Transverse colon (tissue), 4 donors: Measurements from ENCODE around the gene PRKAG1.

Experiments used
- CTCF ChIP-seq, 5 experiments: fragments of 200-600 bp in 3 of 5; fragments of 450-650 bp in 2 of 5; sonication (generic) in 3 of 5; IDR thresholded peaks; 1 replicate in 2 of 5; 2 replicates in 3 of 5; pipeline ENCODE4 v1.5.1; 2016 to 2017; ENCODE audit warnings: antibody characterized with exemption in 5 of 5, inconsistent platforms in 3 of 5, mild to moderate bottlenecking in 2 of 5, moderate library complexity in 1 of 5
- EP300 ChIP-seq: sonication (generic); formaldehyde crosslinking; IDR thresholded peaks from one replicate; pipeline ENCODE4 v1.6.1; 2017; ENCODE audit warnings: antibody characterized with exemption, low read depth
- POLR2A ChIP-seq: fragments of 450-650 bp; IDR thresholded peaks from one replicate; pipeline ENCODE4 v1.6.1; 2016; ENCODE audit warnings: antibody characterized with exemption, mild to moderate bottlenecking, moderate library complexity
- POLR2AphosphoS5 ChIP-seq, 3 donors: sonication (generic); formaldehyde crosslinking; IDR thresholded peaks; one replicate each; pipeline ENCODE4 v1.6.1; 2016; ENCODE audit warnings: antibody characterized with exemption in 3 of 3

- TF ChIP-seq CTCF (IDR thresholded peaks at IDR 0.05): no peak
- no peak for TF ChIP-seq POLR2A
- TF ChIP-seq POLR2AphosphoS5 (IDR thresholded peaks at IDR 0.05): no peak
- TF ChIP-seq EP300: no peak
Measured at GRCh38 chr12:48990552-48990951, 28.0 kb downstream of the PRKAG1 start.
